Mesenchymal stem cell (in vitro differentiated cells and primary cell): ENCODE data around the gene TDRD9.
A peak's percentile ranks its signal among the peaks of the same experiment; 100 is the strongest.

Experiments
- DNase-seq: peaks from one replicate; pipeline ENCODE4 v3.0.0-alpha.2; 2013
- H2AFZ ChIP-seq: one replicate; pipeline ENCODE4 v1.6.1; 2013; ENCODE audit warnings: low read depth, mild to moderate bottlenecking, control low read depth, inconsistent platforms, low read length, moderate library complexity
- H2AK5ac ChIP-seq: 2 replicates; pipeline ENCODE4 v1.6.1; 2013; ENCODE audit warnings: low read length, moderate library complexity, mild to moderate bottlenecking, inconsistent platforms; ENCODE audit not compliant: severe bottlenecking
- H2BK120ac ChIP-seq: one replicate; pipeline ENCODE4 v1.6.1; 2013; ENCODE audit warnings: low read depth, mild to moderate bottlenecking, inconsistent platforms, low read length, moderate library complexity
- H2BK12ac ChIP-seq, 2 experiments: one replicate each; pipeline ENCODE4 v1.6.1; 2013; ENCODE audit warnings: inconsistent platforms in 2 of 2, low read length in 2 of 2, mild to moderate bottlenecking in 2 of 2, moderate library complexity in 2 of 2, control low read depth in 1 of 2
- H2BK15ac ChIP-seq: one replicate; pipeline ENCODE4 v1.6.1; 2013; ENCODE audit warnings: mild to moderate bottlenecking, low read depth, inconsistent platforms; ENCODE audit not compliant: poor library complexity, severe bottlenecking
- H2BK5ac ChIP-seq: 2 replicates; pipeline ENCODE4 v1.6.1; 2013; ENCODE audit warnings: low read depth, mild to moderate bottlenecking, low read length, control low read depth, inconsistent platforms; ENCODE audit not compliant: poor library complexity, severe bottlenecking
- H3K14ac ChIP-seq, 2 experiments: one replicate each; pipeline ENCODE4 v1.6.1; 2013; ENCODE audit warnings: inconsistent platforms in 2 of 2, low read length in 2 of 2, control low read depth in 1 of 2, mild to moderate bottlenecking in 1 of 2, moderate library complexity in 1 of 2
- H3K18ac ChIP-seq, 2 experiments: one replicate each; pipeline ENCODE4 v1.6.1; 2013; ENCODE audit warnings: inconsistent platforms in 2 of 2, low read length in 2 of 2, control low read depth in 1 of 2, low read depth in 1 of 2, mild to moderate bottlenecking in 1 of 2
- H3K23ac ChIP-seq, 2 experiments: one replicate each; pipeline ENCODE4 v1.6.1; 2013; ENCODE audit warnings: inconsistent platforms in 2 of 2, low read length in 2 of 2, mild to moderate bottlenecking in 2 of 2, moderate library complexity in 2 of 2, control low read depth in 1 of 2
- H3K27ac ChIP-seq: 2 replicates; pipeline ENCODE4 v1.5.1; 2013; ENCODE audit warnings: mild to moderate bottlenecking, moderate library complexity, low read length, control low read depth, inconsistent platforms; ENCODE audit not compliant: poor library complexity, severe bottlenecking
- H3K27me3 ChIP-seq, 2 experiments: 2 replicates each; pipeline versions ENCODE4 v1.6.1 to v1.7.0; 2013; ENCODE audit warnings: low read length in 2 of 2, mild to moderate bottlenecking in 2 of 2, moderate library complexity in 2 of 2, control low read depth in 1 of 2, inconsistent platforms in 1 of 2; ENCODE audit not compliant: control insufficient read depth in 1 of 2, insufficient read depth in 1 of 2
- H3K36me3 ChIP-seq, 2 experiments: 2 replicates each; pipeline versions ENCODE4 v1.6.1 to v1.7.0; 2013; ENCODE audit warnings: low read length in 2 of 2, control low read depth in 1 of 2, inconsistent platforms in 1 of 2, low read depth in 1 of 2, mild to moderate bottlenecking in 1 of 2; ENCODE audit not compliant: insufficient read depth in 2 of 2, control insufficient read depth in 1 of 2
- H3K4ac ChIP-seq, 2 experiments: one replicate each; pipeline ENCODE4 v1.6.1; 2013; ENCODE audit warnings: inconsistent platforms in 2 of 2, low read length in 2 of 2, mild to moderate bottlenecking in 2 of 2, moderate library complexity in 2 of 2, control low read depth in 1 of 2, low read depth in 1 of 2
- H3K4me1 ChIP-seq: 2 replicates; pipeline ENCODE4 v1.6.1; 2013; ENCODE audit warnings: low read depth, low read length, control low read depth; ENCODE audit not compliant: control insufficient read depth, insufficient read depth
- H3K4me2 ChIP-seq: 2 replicates; pipeline ENCODE4 v1.6.1; 2013; ENCODE audit warnings: low read length, mild to moderate bottlenecking, inconsistent platforms; ENCODE audit not compliant: poor library complexity, severe bottlenecking
- H3K4me3 ChIP-seq, 2 experiments: 2 replicates each; pipeline versions ENCODE4 v1.5.1 to v1.7.0; 2013; ENCODE audit warnings: low read length in 2 of 2, mild to moderate bottlenecking in 2 of 2, control low read depth in 1 of 2, low read depth in 1 of 2; ENCODE audit not compliant: insufficient read depth in 1 of 2
- H3K79me1 ChIP-seq: replicated peaks from 2 replicates; pipeline ENCODE4 v1.6.1; 2013; ENCODE audit warnings: mild to moderate bottlenecking, control low read depth, low read length, inconsistent platforms; ENCODE audit not compliant: poor library complexity, severe bottlenecking
- H3K9ac ChIP-seq: 2 replicates; pipeline ENCODE4 v1.7.0; 2013; ENCODE audit warnings: mild to moderate bottlenecking, low read length, moderate library complexity
- H3K9me3 ChIP-seq: 2 replicates; pipeline ENCODE4 v1.7.0; 2013; ENCODE audit warnings: mild to moderate bottlenecking, low read length; ENCODE audit not compliant: control insufficient read depth
- H4K8ac ChIP-seq: one replicate; pipeline ENCODE4 v1.6.1; 2013; ENCODE audit warnings: inconsistent platforms, mild to moderate bottlenecking, low read length, moderate library complexity
- H4K91ac ChIP-seq: one replicate; pipeline ENCODE4 v1.6.1; 2013; ENCODE audit warnings: mild to moderate bottlenecking, low read length, inconsistent platforms
- WGBS: methylation state at CpG from one replicate; pipeline ENCODE4 v1.1.7; 2013; ENCODE audit warnings: mixed read lengths; 5-methylcytosine and 5-hydroxymethylcytosine counted together

Gene TDRD9

GRCh38 chr14:104085032-104085888 lies 157.0 kb downstream of the TDRD9 start, which contains the start of gene ASPG:
Gene ASPG, plus strand, starts transcription at chr14:104085700. Its CDS starts 71 bp downstream, at chr14:104085771.
- H2BK5ac ChIP-seq, result no peak within 1 kb of the TSS
- no peaks in the 10 kb centered on the region for H3K4me1 ChIP-seq
- 25% methylated on average over 33 of the region's 70 CpGs for WGBS

GRCh38 chr14:104085889-104086201 lies 157.6 kb downstream of the TDRD9 start:
- Histone ChIP-seq H3K27ac (no peak overlapping the region), H4K8ac (no peak overlapping the region), H2BK15ac (no peak overlapping the region), H3K18ac (no peak overlapping the region), H2BK12ac (no peak overlapping the region), H3K23ac (no peak overlapping the region), H3K36me3 (no peaks in the 10 kb centered on the region), H2AFZ (peak overlapping the region; percentile 23), H3K14ac (no peak overlapping the region), H2BK5ac (no peak overlapping the region), H2BK120ac (no peak overlapping the region), H3K27me3 (peaks cover 20 to 59% of the 10 kb centered on the region in 2 experiments), H3K4ac (no peak overlapping the region), H3K4me2 (no peak overlapping the region), H3K79me1 (no peaks in the 10 kb centered on the region), H3K4me3 (no peak overlapping the region), H2AK5ac (no peak overlapping the region), H3K9me3 (no peaks in the 10 kb centered on the region), H4K91ac (no peak overlapping the region), H3K4me1 (no peaks in the 10 kb centered on the region), H3K9ac (no peak overlapping the region)
- DNase-seq, result no peak
- 50% methylated on average over 29 of the region's 29 CpGs for WGBS

More at GRCh38 chr14:104085032-104085888, 157.0 kb downstream of the TDRD9 start, which contains the start of gene ASPG:
- no peaks in the 10 kb centered on the region for H3K9me3 ChIP-seq
- no peak within 1 kb of the TSS for H3K4me2 ChIP-seq
- H2BK12ac ChIP-seq, result no peak within 1 kb of the TSS
- no peaks in the 10 kb centered on the region for H3K36me3 ChIP-seq
- peaks cover 20 to 59% of the 10 kb centered on the region in 2 experiments for H3K27me3 ChIP-seq
- DNase-seq, result no peak
- H3K18ac ChIP-seq, result no peak within 1 kb of the TSS
- H2BK120ac ChIP-seq, result no peak within 1 kb of the TSS
- H2BK15ac ChIP-seq, result peak within 1 kb of the TSS; percentile 35
- no peak within 1 kb of the TSS for H3K23ac ChIP-seq
- H3K79me1 ChIP-seq, result no peaks in the 10 kb centered on the region
- H3K9ac ChIP-seq, result no peak within 1 kb of the TSS
- H2AFZ ChIP-seq, result peak within 1 kb of the TSS; percentile 23
- H2AK5ac ChIP-seq, result no peak within 1 kb of the TSS
- no peak within 1 kb of the TSS for H3K4ac ChIP-seq
- no peak within 1 kb of the TSS for H3K14ac ChIP-seq
- H4K8ac ChIP-seq, result no peak within 1 kb of the TSS
- no peak within 1 kb of the TSS for H4K91ac ChIP-seq
- H3K27ac ChIP-seq, result no peak within 1 kb of the TSS
- H3K4me3 ChIP-seq, result peak within 1 kb of the TSS in 1 of 2 experiments; percentile 7

- H2AFZ ChIP-seq, result peak overlapping the region; percentile 23
These were observed 158.0 kb downstream of the TDRD9 start for GRCh38 chr14:104086210-104086660.

GRCh38 chr14:104086661-104087461 lies 158.6 kb downstream of the TDRD9 start:
- H4K91ac ChIP-seq, result no peak overlapping the region
- H3K9ac ChIP-seq, result no peak overlapping the region
- peaks cover 20 to 55% of the 10 kb centered on the region in 2 experiments for H3K27me3 ChIP-seq
- 78% methylated on average over 16 of the region's 16 CpGs for WGBS
- H3K4ac ChIP-seq, result no peak overlapping the region
- DNase-seq, result no peak
- no peak overlapping the region for H2AK5ac ChIP-seq
- H3K4me1 ChIP-seq, result no peaks in the 10 kb centered on the region
- no peak overlapping the region for H2AFZ ChIP-seq
- no peak overlapping the region for H3K23ac ChIP-seq
- no peak overlapping the region for H2BK5ac ChIP-seq
- H2BK12ac ChIP-seq, result no peak overlapping the region
- no peaks in the 10 kb centered on the region for H3K9me3 ChIP-seq
- H3K4me3 ChIP-seq, result no peak overlapping the region
- no peak overlapping the region for H2BK120ac ChIP-seq
- H2BK15ac ChIP-seq, result no peak overlapping the region
- no peak overlapping the region for H3K18ac ChIP-seq
- H3K36me3 ChIP-seq, result no peaks in the 10 kb centered on the region
- no peak overlapping the region for H3K27ac ChIP-seq
- no peak overlapping the region for H3K4me2 ChIP-seq
- no peaks in the 10 kb centered on the region for H3K79me1 ChIP-seq
- no peak overlapping the region for H4K8ac ChIP-seq
- no peak overlapping the region for H3K14ac ChIP-seq

More at GRCh38 chr14:104086210-104086660, 158.0 kb downstream of the TDRD9 start:
- no peak overlapping the region for H4K91ac ChIP-seq
- no peak overlapping the region for H3K18ac ChIP-seq
- H3K27me3 ChIP-seq, result peaks cover 20 to 59% of the 10 kb centered on the region in 2 experiments
- no peaks in the 10 kb centered on the region for H3K36me3 ChIP-seq
- peak overlapping the region in 1 of 2 experiments; percentile 7 for H3K4me3 ChIP-seq
- H2AK5ac ChIP-seq, result no peak overlapping the region
- H3K9me3 ChIP-seq, result no peaks in the 10 kb centered on the region
- no peak overlapping the region for H3K9ac ChIP-seq
- no peak overlapping the region for H3K27ac ChIP-seq
- no peak overlapping the region for H3K4me2 ChIP-seq
- no peak overlapping the region for H3K23ac ChIP-seq
- no peak overlapping the region for H4K8ac ChIP-seq
- no peak overlapping the region for H2BK12ac ChIP-seq
- H3K79me1 ChIP-seq, result no peaks in the 10 kb centered on the region
- no peaks in the 10 kb centered on the region for H3K4me1 ChIP-seq
- no peak overlapping the region for H2BK15ac ChIP-seq
- no peak overlapping the region for H3K14ac ChIP-seq
- no peak for DNase-seq
- H2BK5ac ChIP-seq, result no peak overlapping the region
- 86% methylated on average over 13 of the region's 13 CpGs for WGBS
- H2BK120ac ChIP-seq, result no peak overlapping the region
- no peak overlapping the region for H3K4ac ChIP-seq
